ENCODE data around the gene RNASE12. TPM values are rescaled to one million over a fixed set of nuclear protein-coding genes. Genes with fewer than 3 reads are reported as not detected.
"Not testable (repeated sequence)": the region's sequence is repeated elsewhere in the genome, so short reads cannot be mapped to it uniquely, and the experiment has no call there.

The RNASE12 gene
- total RNA-seq, 1 donor from 2014 or later, result not detected

GRCh38 chr14:20569066-20569465 is 22.1 kb downstream of the RNASE12 start:
- DNase-seq, result no peak
- Mint-ChIP-seq H3K9me3 (ENCODE audit: unreplicated experiment) (peaks cover 1% of the 10 kb centered on the region), H3K36me3 (ENCODE audit: unreplicated experiment) (peaks cover 4% of the 10 kb centered on the region), H3K4me3 (ENCODE audit: unreplicated experiment) (no peak overlapping the region), H3K4me1 (ENCODE audit: low read depth, unreplicated experiment) (no peaks in the 10 kb centered on the region), H3K27ac (ENCODE audit: unreplicated experiment) (no peak overlapping the region), H3K27me3 (ENCODE audit: unreplicated experiment) (peaks cover 2% of the 10 kb centered on the region)
- TF ChIP-seq, protein P1, sequence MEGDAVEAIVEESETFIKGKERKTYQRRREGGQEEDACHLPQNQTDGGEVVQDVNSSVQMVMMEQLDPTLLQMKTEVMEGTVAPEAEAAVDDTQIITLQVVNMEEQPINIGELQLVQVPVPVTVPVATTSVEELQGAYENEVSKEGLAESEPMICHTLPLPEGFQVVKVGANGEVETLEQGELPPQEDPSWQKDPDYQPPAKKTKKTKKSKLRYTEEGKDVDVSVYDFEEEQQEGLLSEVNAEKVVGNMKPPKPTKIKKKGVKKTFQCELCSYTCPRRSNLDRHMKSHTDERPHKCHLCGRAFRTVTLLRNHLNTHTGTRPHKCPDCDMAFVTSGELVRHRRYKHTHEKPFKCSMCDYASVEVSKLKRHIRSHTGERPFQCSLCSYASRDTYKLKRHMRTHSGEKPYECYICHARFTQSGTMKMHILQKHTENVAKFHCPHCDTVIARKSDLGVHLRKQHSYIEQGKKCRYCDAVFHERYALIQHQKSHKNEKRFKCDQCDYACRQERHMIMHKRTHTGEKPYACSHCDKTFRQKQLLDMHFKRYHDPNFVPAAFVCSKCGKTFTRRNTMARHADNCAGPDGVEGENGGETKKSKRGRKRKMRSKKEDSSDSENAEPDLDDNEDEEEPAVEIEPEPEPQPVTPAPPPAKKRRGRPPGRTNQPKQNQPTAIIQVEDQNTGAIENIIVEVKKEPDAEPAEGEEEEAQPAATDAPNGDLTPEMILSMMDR (IDR thresholded peaks at IDR 0.05; ENCODE audit: partially characterized antibody, unreplicated experiment), result no peak

GRCh38 chr14:20568393-20568792 is 22.8 kb downstream of the RNASE12 start:
- H3K27ac Mint-ChIP-seq (ENCODE audit: unreplicated experiment), result no peak overlapping the region
- H3K27me3 Mint-ChIP-seq (ENCODE audit: unreplicated experiment), result peaks cover 2% of the 10 kb centered on the region
- DNase-seq, result no peak
- peaks cover 4% of the 10 kb centered on the region for H3K36me3 Mint-ChIP-seq (ENCODE audit: unreplicated experiment)
- no peaks in the 10 kb centered on the region for H3K4me1 Mint-ChIP-seq (ENCODE audit: low read depth, unreplicated experiment)
- H3K4me3 Mint-ChIP-seq (ENCODE audit: unreplicated experiment), result no peak overlapping the region
- H3K9me3 Mint-ChIP-seq (ENCODE audit: unreplicated experiment), result peaks cover 1% of the 10 kb centered on the region
- TF ChIP-seq, protein P1 (IDR thresholded peaks at IDR 0.05; ENCODE audit: partially characterized antibody, unreplicated experiment), result no peak

DNA sequence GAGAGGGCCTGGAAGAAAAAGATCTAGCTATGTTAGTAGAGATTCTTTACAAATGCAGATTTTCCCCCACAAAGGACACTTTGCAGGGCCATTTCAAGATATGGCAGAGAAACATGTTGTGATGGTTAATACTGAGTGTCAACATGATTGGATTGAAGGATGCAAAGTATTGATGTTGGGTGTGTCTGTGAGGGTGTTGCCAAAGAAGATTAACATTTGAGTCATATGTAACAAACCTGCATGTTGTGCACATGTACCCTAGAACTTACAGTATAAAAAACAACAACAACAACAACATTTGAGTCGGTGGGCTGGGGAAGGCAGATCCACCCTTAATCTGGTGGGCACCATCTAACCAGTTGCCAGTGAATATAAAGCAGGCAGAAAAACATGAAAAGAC is 24.0 kb downstream of the RNASE12 start:
- DNase-seq; H3K36me3 Mint-ChIP-seq (ENCODE audit: unreplicated experiment); H3K27ac Mint-ChIP-seq (ENCODE audit: unreplicated experiment); H3K4me1 Mint-ChIP-seq (ENCODE audit: low read depth, unreplicated experiment); H3K4me3 Mint-ChIP-seq (ENCODE audit: unreplicated experiment); H3K27me3 Mint-ChIP-seq (ENCODE audit: unreplicated experiment); H3K9me3 Mint-ChIP-seq (ENCODE audit: unreplicated experiment): not testable (repeated sequence)

DNA sequence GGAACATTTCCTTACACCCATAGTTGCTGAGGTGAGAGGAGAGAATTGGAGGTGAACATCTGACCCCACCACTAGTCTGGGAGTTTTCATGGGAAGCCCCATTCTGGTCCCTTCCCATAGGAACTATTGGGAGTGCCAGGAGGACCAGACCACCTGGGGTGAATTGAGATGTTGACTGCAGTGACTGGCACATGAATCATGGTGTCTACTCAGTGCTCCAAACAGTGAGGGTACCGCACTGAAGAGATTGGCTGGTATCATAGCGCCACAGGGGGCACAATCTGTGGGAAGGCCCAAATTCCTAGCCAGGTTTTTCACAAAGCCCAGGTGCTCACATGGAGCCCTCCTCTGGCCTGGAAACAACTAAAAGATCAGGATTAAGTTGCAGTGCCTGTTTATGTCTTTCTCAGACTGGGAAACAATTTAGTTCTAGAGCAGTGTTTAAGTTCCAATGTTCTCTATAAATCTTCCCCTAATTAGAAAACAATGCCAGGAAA is 26.6 kb downstream of the RNASE12 start:
- TF ChIP-seq, protein P1 (IDR thresholded peaks at IDR 0.05; ENCODE audit: partially characterized antibody, unreplicated experiment), result no peak
- Mint-ChIP-seq H3K27ac (ENCODE audit: unreplicated experiment) (no peak overlapping the region), H3K4me3 (ENCODE audit: unreplicated experiment) (no peak overlapping the region), H3K9me3 (ENCODE audit: unreplicated experiment) (peaks cover 1% of the 10 kb centered on the region), H3K36me3 (ENCODE audit: unreplicated experiment) (peaks cover 4% of the 10 kb centered on the region), H3K4me1 (ENCODE audit: low read depth, unreplicated experiment) (no peaks in the 10 kb centered on the region), H3K27me3 (ENCODE audit: unreplicated experiment) (no peaks in the 10 kb centered on the region)
- no peak for DNase-seq

DNA sequence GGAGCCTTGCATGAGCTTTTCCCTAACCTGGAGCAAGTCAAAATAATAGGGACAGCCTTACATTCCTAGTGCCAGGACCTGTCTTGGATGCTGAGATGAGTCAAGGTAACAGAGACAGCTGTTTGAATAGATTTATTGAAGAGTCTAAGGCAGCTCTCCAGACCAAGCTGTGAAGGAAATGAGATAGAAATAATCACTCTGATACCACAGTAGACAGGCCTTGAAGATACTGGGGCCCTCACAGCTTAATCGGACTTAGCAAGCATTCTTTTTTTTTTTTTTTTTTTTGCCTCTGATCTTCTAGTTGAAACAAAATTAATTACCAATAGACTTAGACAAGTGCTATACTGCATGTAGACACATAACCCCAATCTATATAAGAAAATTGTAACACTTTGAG is 27.2 kb downstream of the RNASE12 start:
- H3K4me3 Mint-ChIP-seq (ENCODE audit: unreplicated experiment), result no peak overlapping the region
- TF ChIP-seq, protein P1 (IDR thresholded peaks at IDR 0.05; ENCODE audit: partially characterized antibody, unreplicated experiment), result no peak
- no peak for DNase-seq
- H3K36me3 Mint-ChIP-seq (ENCODE audit: unreplicated experiment), result peaks cover 4% of the 10 kb centered on the region
- no peaks in the 10 kb centered on the region for H3K4me1 Mint-ChIP-seq (ENCODE audit: low read depth, unreplicated experiment)
- peaks cover 1% of the 10 kb centered on the region for H3K9me3 Mint-ChIP-seq (ENCODE audit: unreplicated experiment)
- no peaks in the 10 kb centered on the region for H3K27me3 Mint-ChIP-seq (ENCODE audit: unreplicated experiment)
- no peak overlapping the region for H3K27ac Mint-ChIP-seq (ENCODE audit: unreplicated experiment)

Measured in glutamatergic neuron (in vitro differentiated cells).